ENCODE measurements around the gene C4orf33. TPM values are rescaled to one million over a fixed set of nuclear protein-coding genes. Genes with fewer than 3 reads are reported as not detected.
"Not testable (repeated sequence)": the region's sequence is repeated elsewhere in the genome, so short reads cannot be mapped to it uniquely, and the experiment has no call there.

Gene C4orf33
- total and polyA plus RNA-seq, 4 donors: 7.2 to 15.7 (median 10.4) TPM

GRCh38 chr4:129111919-129112318 lies 16.0 kb downstream of the C4orf33 start:
- H3K4me1 ChIP-seq (ENCODE audit: control insufficient read depth in 1 of 2, insufficient read depth in 2 of 2, low read length in 2 of 2): no peaks in the 10 kb centered on the region
- no peak for DNase-seq

GRCh38 chr4:129113434-129113833 lies 17.5 kb downstream of the C4orf33 start:
- H3K9me3 ChIP-seq (ENCODE audit: control insufficient read depth, low read length): no peaks in the 10 kb centered on the region
- intact Hi-C loops (cut with DNase I): no loop called here
- no peak for ATAC-seq (ENCODE audit: low FRiP score)

More at GRCh38 chr4:129111919-129112318, 16.0 kb downstream of the C4orf33 start:
- H3K27ac ChIP-seq (ENCODE audit: low read depth in 1 of 2, low read length in 2 of 2): no peak overlapping the region
- peaks cover 2 to 3% of the 10 kb centered on the region in 2 donors for H3K36me3 ChIP-seq (ENCODE audit: control insufficient read depth in 1 of 2, insufficient read depth in 2 of 2, low read length in 1 of 2)
- intact Hi-C loops (cut with DNase I): no loop called here
- no peaks in the 10 kb centered on the region for H3K9me3 ChIP-seq (ENCODE audit: control insufficient read depth, low read length)
- H3K27me3 ChIP-seq (ENCODE audit: control insufficient read depth in 1 of 2, insufficient read depth in 2 of 2, low read length in 1 of 2): no peaks in the 10 kb centered on the region
- no peak overlapping the region for H3K4me3 ChIP-seq (ENCODE audit: low read length in 2 of 2)
- ATAC-seq (ENCODE audit: low FRiP score): no peak

GRCh38 chr4:129113919-129114318 lies 18.0 kb downstream of the C4orf33 start:
- H3K27ac ChIP-seq (ENCODE audit: low read depth in 1 of 2, low read length in 2 of 2): no peak overlapping the region
- peaks cover 2 to 3% of the 10 kb centered on the region in 2 donors for H3K36me3 ChIP-seq (ENCODE audit: control insufficient read depth in 1 of 2, insufficient read depth in 2 of 2, low read length in 1 of 2)
- DNase-seq (no peak), ATAC-seq (ENCODE audit: low FRiP score) (no peak)
- H3K4me1 ChIP-seq (ENCODE audit: control insufficient read depth in 1 of 2, insufficient read depth in 2 of 2, low read length in 2 of 2): no peaks in the 10 kb centered on the region
- intact Hi-C loops (cut with DNase I): no loop called here
- no peaks in the 10 kb centered on the region for H3K9me3 ChIP-seq (ENCODE audit: control insufficient read depth, low read length)
- H3K4me3 ChIP-seq (ENCODE audit: low read length in 2 of 2): no peak overlapping the region
- WGBS, 2 donors: 59 to 62% methylated on average over 1 of the region's 1 CpG
- H3K27me3 ChIP-seq (ENCODE audit: control insufficient read depth in 1 of 2, insufficient read depth in 2 of 2, low read length in 1 of 2): no peaks in the 10 kb centered on the region

More at GRCh38 chr4:129113434-129113833, 17.5 kb downstream of the C4orf33 start:
- H3K4me3 ChIP-seq (ENCODE audit: low read length in 2 of 2): no peak overlapping the region
- H3K36me3 ChIP-seq (ENCODE audit: control insufficient read depth in 1 of 2, insufficient read depth in 2 of 2, low read length in 1 of 2): peaks cover 2 to 3% of the 10 kb centered on the region in 2 donors
- no peaks in the 10 kb centered on the region for H3K27me3 ChIP-seq (ENCODE audit: control insufficient read depth in 1 of 2, insufficient read depth in 2 of 2, low read length in 1 of 2)
- H3K4me1 ChIP-seq (ENCODE audit: control insufficient read depth in 1 of 2, insufficient read depth in 2 of 2, low read length in 2 of 2): no peaks in the 10 kb centered on the region
- WGBS, 2 donors: 2 to 5% methylated on average over 1 of the region's 1 CpG
- H3K27ac ChIP-seq (ENCODE audit: low read depth in 1 of 2, low read length in 2 of 2): no peak overlapping the region
- no peak for DNase-seq

- Histone ChIP-seq H3K27ac (ENCODE audit: low read depth in 1 of 2, low read length in 2 of 2) (no peak overlapping the region), H3K36me3 (ENCODE audit: control insufficient read depth in 1 of 2, insufficient read depth in 2 of 2, low read length in 1 of 2) (no peaks in the 10 kb centered on the region), H3K27me3 (ENCODE audit: control insufficient read depth in 1 of 2, insufficient read depth in 2 of 2, low read length in 1 of 2) (no peaks in the 10 kb centered on the region), H3K9me3 (ENCODE audit: control insufficient read depth, low read length) (no peaks in the 10 kb centered on the region), H3K4me3 (ENCODE audit: low read length in 2 of 2) (no peak overlapping the region), H3K4me1 (ENCODE audit: control insufficient read depth in 1 of 2, insufficient read depth in 2 of 2, low read length in 2 of 2) (no peaks in the 10 kb centered on the region)
- no peak for ATAC-seq (ENCODE audit: low FRiP score)
- 93 to 94% methylated on average over 5 of the region's 5 CpGs for WGBS, 2 donors
- no peak for DNase-seq
- intact Hi-C loops (cut with DNase I): no loop called here
Measured at GRCh38 chr4:129117705-129118104, 21.8 kb downstream of the C4orf33 start.

- intact Hi-C loops (cut with DNase I); H3K27ac ChIP-seq (ENCODE audit: low read depth in 1 of 2, low read length in 2 of 2); H3K36me3 ChIP-seq (ENCODE audit: control insufficient read depth in 1 of 2, insufficient read depth in 2 of 2, low read length in 1 of 2); ATAC-seq (ENCODE audit: low FRiP score); H3K4me1 ChIP-seq (ENCODE audit: control insufficient read depth in 1 of 2, insufficient read depth in 2 of 2, low read length in 2 of 2); H3K27me3 ChIP-seq (ENCODE audit: control insufficient read depth in 1 of 2, insufficient read depth in 2 of 2, low read length in 1 of 2); DNase-seq; H3K9me3 ChIP-seq (ENCODE audit: control insufficient read depth, low read length); H3K4me3 ChIP-seq (ENCODE audit: low read length in 2 of 2): not testable (repeated sequence)
- 93 to 94% methylated on average over 5 of the region's 5 CpGs for WGBS, 2 donors
Measured at GRCh38 chr4:129126614-129127013, 30.7 kb downstream of the C4orf33 start.

- intact Hi-C loops (cut with DNase I): no loop called here
- Histone ChIP-seq H3K27me3 (ENCODE audit: control insufficient read depth in 1 of 2, insufficient read depth in 2 of 2, low read length in 1 of 2) (no peaks in the 10 kb centered on the region), H3K4me1 (ENCODE audit: control insufficient read depth in 1 of 2, insufficient read depth in 2 of 2, low read length in 2 of 2) (no peaks in the 10 kb centered on the region), H3K27ac (ENCODE audit: low read depth in 1 of 2, low read length in 2 of 2) (no peak overlapping the region), H3K4me3 (ENCODE audit: low read length in 2 of 2) (no peak overlapping the region), H3K9me3 (ENCODE audit: control insufficient read depth, low read length) (no peaks in the 10 kb centered on the region), H3K36me3 (ENCODE audit: control insufficient read depth in 1 of 2, insufficient read depth in 2 of 2, low read length in 1 of 2) (no peaks in the 10 kb centered on the region)
- 82 to 85% methylated on average over 2 of the region's 2 CpGs for WGBS, 2 donors
- DNase-seq: no peak
- no peak for ATAC-seq (ENCODE audit: low FRiP score)
Measured at GRCh38 chr4:129129143-129129542, 33.2 kb downstream of the C4orf33 start.

- intact Hi-C loops (cut with DNase I): no loop called here
- DNase-seq (no peak), ATAC-seq (ENCODE audit: low FRiP score) (no peak)
- 70 to 83% methylated on average over 2 of the region's 2 CpGs for WGBS, 2 donors
- Histone ChIP-seq H3K4me1 (ENCODE audit: control insufficient read depth in 1 of 2, insufficient read depth in 2 of 2, low read length in 2 of 2) (no peaks in the 10 kb centered on the region), H3K9me3 (ENCODE audit: control insufficient read depth, low read length) (no peaks in the 10 kb centered on the region), H3K4me3 (ENCODE audit: low read length in 2 of 2) (no peak overlapping the region), H3K27ac (ENCODE audit: low read depth in 1 of 2, low read length in 2 of 2) (no peak overlapping the region), H3K27me3 (ENCODE audit: control insufficient read depth in 1 of 2, insufficient read depth in 2 of 2, low read length in 1 of 2) (no peaks in the 10 kb centered on the region), H3K36me3 (ENCODE audit: control insufficient read depth in 1 of 2, insufficient read depth in 2 of 2, low read length in 1 of 2) (no peaks in the 10 kb centered on the region)
Measured at GRCh38 chr4:129131343-129131742, 35.4 kb downstream of the C4orf33 start.

GRCh38 chr4:129136433-129136832 lies 40.5 kb downstream of the C4orf33 start:
- no peaks in the 10 kb centered on the region for H3K4me1 ChIP-seq (ENCODE audit: control insufficient read depth in 1 of 2, insufficient read depth in 2 of 2, low read length in 2 of 2)
- peak; percentile 13 for ATAC-seq (ENCODE audit: low FRiP score)
- 83 to 94% methylated on average over 8 of the region's 8 CpGs for WGBS, 2 donors
- H3K9me3 ChIP-seq (ENCODE audit: control insufficient read depth, low read length): no peaks in the 10 kb centered on the region
- DNase-seq: no peak
- no peaks in the 10 kb centered on the region for H3K36me3 ChIP-seq (ENCODE audit: control insufficient read depth in 1 of 2, insufficient read depth in 2 of 2, low read length in 1 of 2)
- H3K27ac ChIP-seq (ENCODE audit: low read depth in 1 of 2, low read length in 2 of 2): no peak overlapping the region
- intact Hi-C loops (cut with DNase I): no loop called here
- no peak overlapping the region for H3K4me3 ChIP-seq (ENCODE audit: low read length in 2 of 2)
- H3K27me3 ChIP-seq (ENCODE audit: control insufficient read depth in 1 of 2, insufficient read depth in 2 of 2, low read length in 1 of 2): peaks cover 0 to 2% of the 10 kb centered on the region in 2 donors

GRCh38 chr4:129138810-129139496 lies 43.0 kb downstream of the C4orf33 start:
- Histone ChIP-seq H3K27ac (ENCODE audit: low read depth in 1 of 2, low read length in 2 of 2) (no peak overlapping the region), H3K4me1 (ENCODE audit: control insufficient read depth in 1 of 2, insufficient read depth in 2 of 2, low read length in 2 of 2) (no peaks in the 10 kb centered on the region), H3K9me3 (ENCODE audit: control insufficient read depth, low read length) (no peaks in the 10 kb centered on the region), H3K4me3 (ENCODE audit: low read length in 2 of 2) (no peak overlapping the region), H3K36me3 (ENCODE audit: control insufficient read depth in 1 of 2, insufficient read depth in 2 of 2, low read length in 1 of 2) (no peaks in the 10 kb centered on the region), H3K27me3 (ENCODE audit: control insufficient read depth in 1 of 2, insufficient read depth in 2 of 2, low read length in 1 of 2) (peaks cover 0 to 2% of the 10 kb centered on the region in 2 donors)
- intact Hi-C loops (cut with DNase I): no loop called here
- DNase-seq (no peak), ATAC-seq (ENCODE audit: low FRiP score) (no peak)
- 61 to 64% methylated on average over 6 of the region's 6 CpGs for WGBS, 2 donors

All from aorta (tissue), 5 donors.